T-helper 22 cell (primary cell): Measurements from ENCODE around the gene COMMD8.
"Not testable (repeated sequence)": the region's sequence is repeated elsewhere in the genome, so short reads cannot be mapped to it uniquely, and the experiment has no call there.

Experiments
- DNase-seq: peaks from one replicate; pipeline ENCODE4 v3.0.0-alpha.2; 2020; ENCODE audit warnings: low read depth

COMMD8 gene

DNA sequence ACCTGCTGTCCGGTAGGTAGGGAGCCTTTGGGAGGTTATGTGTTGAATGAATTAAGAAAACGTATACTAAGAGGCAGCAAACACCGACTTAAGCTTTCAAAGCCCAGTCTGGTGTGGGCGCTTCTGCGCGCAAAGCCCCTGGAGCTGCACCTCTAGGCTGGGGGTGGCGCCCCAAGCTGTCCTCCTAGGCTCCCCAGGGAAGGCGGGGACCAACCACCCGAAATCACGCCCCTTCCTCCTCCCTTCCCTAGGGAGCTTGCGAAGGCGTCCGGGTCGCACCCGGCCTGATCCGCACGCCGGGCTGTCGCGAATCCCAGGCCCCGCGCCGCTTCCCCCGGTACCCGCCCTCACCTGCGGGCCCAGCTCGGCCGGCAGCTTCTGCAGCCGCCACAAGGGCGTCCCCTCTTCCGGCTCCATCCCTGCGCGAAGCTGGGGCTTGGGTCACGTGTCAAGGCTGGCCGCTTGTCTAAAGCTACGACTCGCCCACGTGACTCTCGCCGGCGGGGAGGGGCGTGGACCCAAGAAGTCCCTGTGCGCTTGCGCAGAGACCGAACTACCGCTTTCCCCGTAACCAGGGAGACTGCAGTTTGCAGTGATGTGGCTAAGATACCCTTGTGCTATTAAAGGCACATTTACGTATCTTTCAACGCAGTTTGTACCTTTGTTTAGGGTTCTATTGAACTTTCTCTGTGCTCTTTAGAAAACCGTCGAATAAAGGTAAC lies at the start of gene COMMD8:
TSS of gene COMMD8 (minus strand) at position 468 of the 722 bp plus-strand sequence. CDS start at position 417, 51 bp downstream.
- DNase-seq: peak; percentile 96

GRCh38 chr4:47510506-47511143 lies 47.1 kb upstream of the COMMD8 start:
- no peak for DNase-seq

DNA sequence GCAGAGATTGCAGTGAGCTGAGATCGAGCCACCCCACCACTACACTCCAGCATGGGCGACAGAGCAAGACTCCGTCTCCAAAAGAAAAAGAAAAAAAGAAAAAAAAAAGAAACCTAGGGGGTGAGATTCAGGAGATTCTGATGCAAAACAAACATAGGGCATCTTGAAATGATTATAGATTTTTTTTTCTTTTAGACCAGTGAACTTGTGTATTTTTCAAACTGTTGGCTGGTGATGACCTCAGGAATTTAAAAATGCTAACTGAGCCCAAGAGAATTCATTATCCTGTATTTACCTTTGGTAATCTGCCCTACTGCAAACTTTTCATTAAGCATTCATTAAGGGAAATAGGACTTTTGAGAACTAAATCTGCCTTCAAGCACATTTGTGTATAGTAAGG lies 42.2 kb upstream of the COMMD8 start:
- DNase-seq: no peak

DNA sequence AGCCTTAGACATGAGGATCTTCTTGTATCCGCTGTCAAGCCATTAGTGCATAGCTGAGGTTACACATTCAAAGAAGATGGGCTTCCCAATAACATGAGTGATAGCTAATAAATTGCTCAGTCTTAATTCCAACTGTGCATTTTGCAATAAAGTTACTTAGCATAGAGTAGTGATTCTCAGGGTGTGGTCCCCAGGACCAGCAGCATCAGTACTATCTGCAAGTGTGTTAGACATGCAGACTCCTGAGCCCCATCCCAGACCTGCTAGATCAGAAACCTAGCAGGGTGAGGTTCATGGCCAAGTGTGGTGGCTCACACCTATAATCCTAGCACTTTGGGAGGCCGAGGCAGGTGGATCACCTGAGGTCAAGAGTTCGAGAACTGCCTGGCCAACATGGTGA lies 41.6 kb upstream of the COMMD8 start:
- DNase-seq: no peak

- no peak for DNase-seq
These were observed 37.3 kb upstream of the COMMD8 start for GRCh38 chr4:47500776-47501175.

- no peak for DNase-seq
These were observed 36.2 kb upstream of the COMMD8 start for GRCh38 chr4:47499700-47500099.

- no peak for DNase-seq
These were observed 35.4 kb upstream of the COMMD8 start for GRCh38 chr4:47498899-47499298.

DNA sequence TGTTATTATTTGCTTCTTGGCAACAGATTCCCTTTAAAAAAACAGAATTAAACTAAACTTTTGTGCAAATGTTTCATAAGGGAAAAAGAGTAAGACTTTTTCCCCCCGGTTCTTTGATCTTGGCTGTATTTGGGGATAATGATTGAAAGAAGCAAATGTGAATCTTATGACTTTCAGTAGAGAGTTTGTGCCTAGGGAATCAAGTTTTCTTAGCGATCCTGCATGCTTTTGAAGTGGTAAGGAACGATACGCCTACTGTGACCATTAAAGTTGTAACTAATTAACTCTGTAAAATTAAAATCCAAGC lies 30.6 kb upstream of the COMMD8 start:
- DNase-seq: no peak

DNA sequence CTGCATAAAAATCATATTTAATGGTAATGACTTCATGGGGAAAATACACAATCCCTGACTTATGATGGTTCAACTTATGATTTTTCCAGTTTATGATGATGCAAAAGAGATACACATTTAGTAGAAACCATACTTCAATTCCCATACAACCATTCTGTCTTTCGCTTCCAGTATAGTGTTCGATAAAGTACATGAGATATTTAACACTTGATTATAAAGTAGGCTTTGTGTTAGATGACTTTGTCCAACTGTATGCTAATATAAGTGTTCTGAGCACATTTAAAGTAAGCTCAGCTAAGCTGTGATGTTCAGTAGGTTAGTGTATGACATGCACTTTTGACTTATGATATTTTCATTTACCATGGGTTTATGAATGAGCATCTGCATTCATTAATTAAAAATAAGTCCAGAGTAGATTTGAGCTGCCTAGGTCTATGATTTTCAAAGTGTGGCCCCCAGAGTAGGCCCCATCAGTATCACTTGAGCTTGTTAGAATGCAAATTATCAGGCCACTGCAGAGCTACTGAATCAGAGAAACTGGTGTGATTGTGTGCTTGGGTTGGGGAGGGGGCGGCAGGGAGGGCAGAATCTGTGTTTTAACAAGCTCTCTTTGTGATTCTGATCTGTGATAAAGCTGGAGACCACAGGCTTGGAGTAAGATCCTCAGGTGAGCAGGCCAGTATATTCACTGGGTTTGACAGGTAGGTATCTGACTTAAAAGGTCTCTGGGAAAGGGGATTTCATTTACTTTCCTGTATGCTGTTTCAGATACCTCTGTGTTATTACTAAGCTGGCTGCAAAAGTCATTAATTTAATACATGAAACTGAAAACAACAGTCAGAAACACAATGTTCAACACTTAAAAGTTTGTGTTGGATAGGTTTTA lies 30.0 kb upstream of the COMMD8 start:
- no peak for DNase-seq

DNA sequence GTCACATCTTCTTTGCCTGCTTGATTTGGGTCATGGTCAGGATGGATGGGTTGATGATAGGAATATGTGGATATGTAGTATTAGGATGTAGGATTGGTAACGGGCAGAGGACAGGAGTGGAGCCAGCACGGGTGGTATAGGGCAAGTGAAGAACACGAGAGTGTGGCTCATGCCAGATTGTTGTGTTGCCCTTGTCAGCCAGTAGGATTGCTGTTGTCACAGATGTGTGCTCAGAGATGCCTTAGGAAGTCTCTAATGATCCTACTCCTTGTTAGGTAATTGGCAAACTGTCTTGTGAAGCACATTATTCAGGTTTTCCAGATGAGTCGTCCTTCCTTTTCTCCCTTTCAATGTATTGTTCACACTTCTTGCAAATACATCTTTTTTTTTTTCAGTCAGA lies 27.0 kb upstream of the COMMD8 start:
- DNase-seq: no peak

- no peak for DNase-seq
These were observed 25.2 kb upstream of the COMMD8 start for GRCh38 chr4:47488706-47489105.

GRCh38 chr4:47486727-47487126 lies 23.2 kb upstream of the COMMD8 start:
- DNase-seq: not testable (repeated sequence)

DNA sequence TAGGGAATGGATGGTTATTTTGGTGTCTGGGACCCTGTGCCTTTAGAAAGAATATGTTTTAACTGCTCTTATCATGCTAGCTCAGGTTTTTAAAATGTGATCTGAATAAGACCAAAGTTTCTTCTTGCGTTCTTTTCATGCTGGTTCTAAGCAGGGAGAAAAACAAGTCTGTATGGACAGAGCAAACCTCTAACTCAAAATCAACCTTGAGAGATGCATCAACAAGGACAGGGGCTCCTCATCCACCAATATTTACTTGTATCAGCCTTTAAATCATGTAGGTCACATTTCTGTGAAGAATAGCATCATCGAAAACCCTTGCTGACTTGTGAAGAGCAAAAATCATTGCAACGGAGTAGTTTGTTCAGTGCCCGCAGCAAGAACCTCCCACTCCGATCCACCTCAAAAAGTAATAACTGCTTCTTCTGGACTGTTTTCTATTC lies 22.8 kb upstream of the COMMD8 start:
- DNase-seq: no peak

- DNase-seq: no peak
These were observed 22.3 kb upstream of the COMMD8 start for GRCh38 chr4:47485768-47486167.

DNA sequence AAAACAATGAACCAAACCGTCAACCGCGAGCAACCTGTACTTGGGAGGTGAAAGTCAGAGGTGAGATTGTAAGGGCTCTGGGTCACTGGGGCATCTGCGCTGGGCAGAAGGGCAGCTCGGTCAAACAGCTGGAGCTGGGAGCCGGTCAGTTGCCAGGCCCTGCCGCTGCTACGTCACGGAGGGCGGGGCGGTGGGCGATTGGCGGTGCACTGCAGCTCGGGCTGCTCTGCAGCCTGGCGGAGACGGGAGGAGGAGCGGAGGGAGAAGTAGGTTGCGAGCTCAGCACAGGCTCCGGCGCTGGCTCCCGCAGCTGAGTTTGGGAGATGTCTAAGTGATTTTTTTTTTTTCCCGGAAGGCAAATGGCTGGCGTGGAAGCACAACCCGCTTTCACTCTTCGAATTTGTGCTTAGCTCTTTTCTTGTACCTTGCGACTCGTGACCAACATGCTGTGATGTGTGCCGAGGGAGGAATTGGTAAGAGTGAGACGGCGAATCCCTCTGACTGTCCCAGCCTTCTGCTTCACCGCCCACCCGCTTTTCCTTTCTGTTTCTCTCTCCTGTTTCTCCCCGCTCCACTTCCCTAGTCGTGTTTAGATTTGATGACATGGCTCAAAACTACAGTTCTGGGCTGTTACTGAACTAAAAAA lies 21.7 kb upstream of the COMMD8 start, which contains the start of gene ATP10D:
TSS of gene ATP10D (plus strand) at position 229 of the 646 bp plus-strand sequence. CDS start 27,266 bp downstream, outside the sequence.
- peak; percentile 56 for DNase-seq

- DNase-seq: no peak
These were observed 20.7 kb upstream of the COMMD8 start for GRCh38 chr4:47484168-47484567.

DNA sequence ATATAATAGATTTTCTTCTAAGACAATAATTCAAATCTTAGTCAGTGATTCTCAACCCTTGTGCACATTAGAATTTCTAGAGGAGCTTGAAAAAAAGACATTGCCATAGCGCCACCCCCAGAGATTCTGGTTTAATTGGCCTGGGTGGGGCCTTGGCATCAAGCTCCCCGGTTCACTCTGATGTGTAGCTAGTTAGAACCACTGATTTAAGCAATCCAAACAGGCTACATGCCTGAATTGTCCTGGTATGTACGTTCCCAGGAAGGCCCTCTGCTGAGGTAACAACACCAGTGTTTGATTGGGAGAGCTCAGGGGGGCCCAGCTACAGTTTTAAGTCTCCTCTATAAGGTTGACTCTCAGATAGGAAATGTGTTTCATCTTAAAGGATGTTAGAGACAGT lies 20.2 kb upstream of the COMMD8 start:
- DNase-seq: no peak

GRCh38 chr4:47482326-47482725 lies 18.8 kb upstream of the COMMD8 start:
- DNase-seq: no peak

DNA sequence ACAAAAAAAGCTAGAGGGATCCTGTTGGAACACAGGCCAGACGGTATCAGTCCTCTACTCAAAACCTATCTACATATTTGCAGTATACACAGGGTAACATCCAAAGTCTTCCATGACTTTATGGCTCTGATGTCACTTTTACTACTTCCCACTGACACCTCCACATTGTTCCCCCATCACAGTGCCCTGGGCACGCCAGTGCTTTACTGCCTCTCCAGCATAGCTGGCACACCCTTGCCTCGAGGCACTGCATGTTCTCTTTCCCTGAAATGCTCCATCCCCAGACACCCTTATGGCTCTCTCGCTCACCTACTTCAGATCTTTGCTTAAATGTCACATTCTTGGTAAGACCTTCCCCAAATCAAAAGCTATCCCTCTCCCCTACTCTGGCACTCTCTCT lies 15.3 kb upstream of the COMMD8 start:
- no peak for DNase-seq

DNA sequence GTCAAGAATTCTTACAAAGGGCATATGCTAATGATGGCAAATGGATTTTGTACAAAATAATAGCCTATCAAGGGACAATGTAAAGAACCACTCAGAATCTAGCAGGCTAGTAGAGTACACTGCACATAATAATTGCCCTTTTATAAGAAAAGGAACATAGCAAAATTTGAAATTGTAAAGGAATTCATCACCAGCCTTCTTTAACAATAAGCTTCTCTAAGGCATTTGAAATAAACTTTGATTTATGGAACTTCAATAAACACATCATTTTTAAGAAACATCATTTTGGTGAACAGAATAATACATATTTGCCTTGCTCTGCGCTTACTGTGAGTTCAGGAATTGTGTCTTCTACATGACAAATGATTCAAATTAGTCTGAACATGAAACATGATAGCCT lies 11.9 kb upstream of the COMMD8 start:
- no peak for DNase-seq

- DNase-seq: no peak
These were observed 11.3 kb upstream of the COMMD8 start for GRCh38 chr4:47474799-47475198.

DNA sequence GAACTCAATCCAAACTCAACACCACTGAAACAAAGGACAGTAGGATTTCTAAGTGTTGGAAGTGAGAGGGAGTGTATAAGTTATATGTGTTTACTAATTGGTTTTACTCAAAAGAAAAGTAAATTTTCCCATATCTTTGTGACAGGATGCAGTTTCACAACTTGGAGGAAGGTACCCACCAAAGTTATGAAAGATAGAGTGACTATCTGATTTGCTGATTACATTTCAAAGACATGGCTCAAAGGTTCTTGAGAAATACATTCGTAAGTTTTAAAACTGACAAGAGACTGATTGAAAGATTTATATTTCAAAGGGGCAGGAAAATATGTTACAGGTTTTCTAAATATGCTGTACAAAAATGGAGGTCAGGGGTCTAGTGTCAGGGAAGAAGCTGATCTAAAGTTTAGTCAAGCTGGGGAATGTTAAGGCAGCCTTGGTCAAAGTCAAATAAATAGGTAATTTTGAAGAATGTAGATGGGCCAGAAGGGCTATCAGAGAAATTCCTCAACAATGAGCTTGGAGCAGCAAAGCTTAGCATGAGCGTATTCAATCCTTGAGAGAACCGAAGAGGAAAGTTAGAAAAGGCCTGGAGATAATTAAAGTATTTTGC lies 9.7 kb upstream of the COMMD8 start:
- DNase-seq: no peak
